IMR-90 (cell line): ENCODE data around the gene PRR9. TPM values are rescaled to one million over a fixed set of nuclear protein-coding genes. Genes with fewer than 3 reads are reported as not detected.

Experiments
- ATAC-seq: fragments of 200-7000 bp; cut with Tn5 transposase; 2 replicates; pipeline ENCODE4 v1.9.1; 2020; ENCODE audit warnings: low read depth, mild to moderate bottlenecking, moderate library complexity
- BruUV-seq: library from RNA; stranded (reverse); fragments of 400-500 nt; replicated peaks from 2 replicates; lab custom pipeline; 2021; lab: Mats Ljungman, UMichigan
- CTCF ChIA-PET: fragments of 300-600 bp; formaldehyde crosslinking; extraction: SDS; loops from one replicate; lab custom pipeline; 2021; ENCODE audit warnings: antibody characterized with exemption; lab: Yijun Ruan, JAX
- POLR2A ChIA-PET: fragments of 300-600 bp; sonication (Branson Sonifier 250); formaldehyde crosslinking; loops from one replicate; lab custom pipeline; 2022; ENCODE audit warnings: antibody characterized with exemption; ENCODE audit not compliant: unreplicated experiment; lab: Charles Lee
- DNase-seq: peaks from one replicate; pipeline ENCODE4 v3.0.0; 2013
- H2AFZ ChIP-seq: replicated peaks from 2 replicates; pipeline ENCODE3; 2013; ENCODE audit warnings: low read length, mild to moderate bottlenecking; ENCODE audit not compliant: poor library complexity
- H2AK5ac ChIP-seq: 2 replicates; pipeline ENCODE4 v1.6.1; 2013; ENCODE audit warnings: low read depth, low read length, inconsistent platforms
- H2AK9ac ChIP-seq: replicated peaks from 2 replicates; pipeline ENCODE3; 2013; ENCODE audit warnings: mild to moderate bottlenecking, low read depth, low read length, moderate library complexity; ENCODE audit not compliant: poor library complexity
- H2BK120ac ChIP-seq: 2 replicates; pipeline ENCODE4 v1.6.1; 2013; ENCODE audit warnings: low read depth, low read length, inconsistent platforms
- H2BK15ac ChIP-seq: 3 replicates; pipeline ENCODE4 v1.6.1; 2013; ENCODE audit warnings: low read depth, low read length, inconsistent platforms
- H2BK20ac ChIP-seq: 2 replicates; pipeline ENCODE4 v1.6.1; 2013; ENCODE audit warnings: low read depth, mild to moderate bottlenecking, inconsistent platforms, low read length, moderate library complexity
- H2BK5ac ChIP-seq: 2 replicates; pipeline ENCODE4 v1.6.1; 2013; ENCODE audit warnings: mild to moderate bottlenecking, low read depth, low read length, inconsistent platforms; ENCODE audit not compliant: poor library complexity, severe bottlenecking
- H3K14ac ChIP-seq: replicated peaks from 2 replicates; pipeline ENCODE4 v1.6.1; 2013; ENCODE audit warnings: low read depth, low read length, inconsistent platforms
- H3K18ac ChIP-seq: 2 replicates; pipeline ENCODE4 v1.6.1; 2013; ENCODE audit warnings: low read depth, low read length, control low read depth
- H3K23ac ChIP-seq: 2 replicates; pipeline ENCODE4 v1.6.1; 2013; ENCODE audit warnings: low read depth, low read length, inconsistent platforms
- H3K27ac ChIP-seq: 2 replicates; pipeline ENCODE4 v1.5.1; 2013; ENCODE audit warnings: mild to moderate bottlenecking, control low read depth, low read length; ENCODE audit not compliant: insufficient read depth
- H3K27me3 ChIP-seq: 2 replicates; pipeline ENCODE4 v1.6.1; 2013; ENCODE audit warnings: low read length; ENCODE audit not compliant: control insufficient read depth, insufficient read depth
- H3K36me3 ChIP-seq: 2 replicates; pipeline ENCODE4 v1.6.1; 2013; ENCODE audit warnings: low read length, mixed read lengths; ENCODE audit not compliant: control insufficient read depth, insufficient read depth
- H3K4ac ChIP-seq: 2 replicates; pipeline ENCODE4 v1.6.1; 2013; ENCODE audit warnings: low read depth, low read length, inconsistent platforms
- H3K4me1 ChIP-seq: 2 replicates; pipeline ENCODE4 v1.6.1; 2013; ENCODE audit warnings: low read length, mixed read lengths; ENCODE audit not compliant: control insufficient read depth, insufficient read depth
- H3K4me2 ChIP-seq: 2 replicates; pipeline ENCODE4 v1.6.1; 2013; ENCODE audit warnings: low read depth, mild to moderate bottlenecking, control low read depth, low read length, moderate library complexity
- H3K4me3 ChIP-seq: 2 replicates; pipeline ENCODE4 v1.5.1; 2013; ENCODE audit warnings: low read depth, mild to moderate bottlenecking, control low read depth, low read length, moderate library complexity; ENCODE audit not compliant: insufficient read depth
- H3K56ac ChIP-seq: 2 replicates; pipeline ENCODE4 v1.6.1; 2013; ENCODE audit warnings: low read length, inconsistent platforms; ENCODE audit not compliant: insufficient read depth; ENCODE audit errors: extremely low read depth
- H3K79me1 ChIP-seq, 2 experiments: 2 replicates each; pipeline ENCODE4 v1.6.1; 2013; ENCODE audit warnings: low read length in 2 of 2, inconsistent platforms in 1 of 2, low read depth in 1 of 2
- H3K9ac ChIP-seq: 2 replicates; pipeline ENCODE4 v1.6.1; 2013; ENCODE audit warnings: low read depth, low read length, control low read depth
- H3K9me1 ChIP-seq: 2 replicates; pipeline ENCODE4 v1.6.1; 2013; ENCODE audit warnings: low read length, inconsistent platforms; ENCODE audit not compliant: insufficient read depth
- H3K9me3 ChIP-seq: 2 replicates; pipeline ENCODE4 v1.6.1; 2013; ENCODE audit warnings: low read length; ENCODE audit not compliant: control insufficient read depth, insufficient read depth
- H4K20me1 ChIP-seq: 2 replicates; pipeline ENCODE4 v1.6.1; 2013; ENCODE audit warnings: low read length, inconsistent platforms; ENCODE audit not compliant: insufficient read depth
- H4K5ac ChIP-seq: 2 replicates; pipeline ENCODE4 v1.6.1; 2013; ENCODE audit warnings: mild to moderate bottlenecking, low read depth, low read length, control low read depth
- H4K8ac ChIP-seq, 2 experiments: 2 replicates each; pipeline ENCODE4 v1.6.1; 2013; ENCODE audit warnings: low read depth in 2 of 2, low read length in 2 of 2, control low read depth in 1 of 2, inconsistent platforms in 1 of 2
- H4K91ac ChIP-seq: 2 replicates; pipeline ENCODE4 v1.6.1; 2013; ENCODE audit warnings: low read depth, low read length, inconsistent platforms; ENCODE audit not compliant: insufficient read depth
- CEBPB ChIP-seq: IDR thresholded peaks from 2 replicates; pipeline ENCODE4 v1.6.1; 2012; ENCODE audit warnings: low read depth, low read length, improper control_type of control experiment
- CHD1 ChIP-seq: IDR thresholded peaks from 2 replicates; pipeline ENCODE4 v1.6.1; 2012; ENCODE audit warnings: low read depth, low read length, improper control_type of control experiment
- MAFK ChIP-seq: IDR thresholded peaks from 2 replicates; pipeline ENCODE4 v1.6.1; 2012; ENCODE audit warnings: low read depth, low read length, improper control_type of control experiment
- MAZ ChIP-seq: IDR thresholded peaks from 2 replicates; pipeline ENCODE4 v1.6.1; 2012; ENCODE audit warnings: low read depth, mild to moderate bottlenecking, low read length, improper control_type of control experiment, moderate library complexity, borderline replicate concordance
- NFE2L2 ChIP-seq: fragments of 150-350 bp; IDR thresholded peaks from 2 replicates; pipeline ENCODE4 v1.6.1; 2016; ENCODE audit warnings: low read depth, mild to moderate bottlenecking, low read length
- RAD21 ChIP-seq: IDR thresholded peaks from 2 replicates; pipeline ENCODE4 v1.6.1; 2012; ENCODE audit warnings: low read length, improper control_type of control experiment
- RCOR1 ChIP-seq: IDR thresholded peaks from 2 replicates; pipeline ENCODE4 v1.6.1; 2012; ENCODE audit warnings: mild to moderate bottlenecking, low read length, improper control_type of control experiment; ENCODE audit not compliant: insufficient replicate concordance
- RFX5 ChIP-seq: IDR thresholded peaks from 2 replicates; pipeline ENCODE4 v1.8.0; 2012; ENCODE audit warnings: low read depth, mild to moderate bottlenecking, low read length, moderate library complexity
- SMC3 ChIP-seq: fragments of 150-350 bp; IDR thresholded peaks from 2 replicates; pipeline ENCODE4 v1.6.1; 2016; ENCODE audit warnings: low read depth, mild to moderate bottlenecking, antibody characterized with exemption, low read length, moderate library complexity
- WGBS, 2 experiments: methylation state at CpG; one replicate each; pipeline versions ENCODE4 v1.1.5 to v1.1.7; 2013; ENCODE audit warnings: missing lambda C conversion rate in 2 of 2; ENCODE audit not compliant: insufficient read length in 1 of 2; ENCODE audit errors: extremely low coverage in 2 of 2; 5-methylcytosine and 5-hydroxymethylcytosine counted together
- dilution Hi-C: fragments of 300-500 bp; cut with HindIII; formaldehyde crosslinking; loops from one replicate; pipeline ENCODE4 v1.14.3; 2018; ENCODE audit warnings: low sequenced_read_pairs; ENCODE audit not compliant: unreplicated experiment
- in situ Hi-C: fragments of 300-500 bp; cut with MboI; formaldehyde crosslinking; loops from 3 replicates; pipeline ENCODE4 v1.14.3; 2019; ENCODE audit warnings: low sequenced_read_pairs, inconsistent platforms, mixed read lengths
- intact Hi-C: fragments of 100-400 bp; cut with micrococcal nuclease; formaldehyde crosslinking; loops from 2 replicates; pipeline ENCODE4 v1.10.0; 2022
- polyA plus RNA-seq, 3 experiments: library from polyadenylated mRNA; depleted of rRNA; stranded (reverse); fragments of >200 nt; gene quantifications; 2 replicates each; pipeline ENCODE4 v1.2.3, GENCODE V29; 2012; ENCODE audit warnings: low replicate concordance in 1 of 3
- total RNA-seq: library from RNA; depleted of rRNA; stranded (reverse); fragments of >200 nt; gene quantifications from 2 replicates; pipeline ENCODE4 v1.2.3, GENCODE V29; 2012; rRNA removed

The PRR9 gene
- total and polyA plus RNA-seq, 2 of the 4 experiments (the other 2 are of a cell fraction), result not detected

- CTCF ChIA-PET, result no interaction called here
- no peak overlapping the region for H3K18ac ChIP-seq
- DNase-seq (no peak), ATAC-seq (no peak)
- H2BK20ac ChIP-seq, result no peak overlapping the region
- BruUV-seq, result no TSS peak
- POLR2A ChIA-PET, result no interaction called here
- H3K56ac ChIP-seq, result no peak overlapping the region
- H4K20me1 ChIP-seq, result no peaks in the 10 kb centered on the region
- no peak overlapping the region for H3K23ac ChIP-seq
- no peak overlapping the region for H2BK120ac ChIP-seq
- no peaks in the 10 kb centered on the region for H3K9me1 ChIP-seq
- no peak overlapping the region for H3K27ac ChIP-seq
- no peaks in the 10 kb centered on the region for H3K79me1 ChIP-seq
- no peak overlapping the region for H3K9ac ChIP-seq
- H3K14ac ChIP-seq, result no peak overlapping the region
- no peaks in the 10 kb centered on the region for H3K4me1 ChIP-seq
- WGBS, 2 experiments, result no CpG with 5 or more reads among the region's 1 CpG
- peaks cover 19% of the 10 kb centered on the region for H3K27me3 ChIP-seq
- no peak overlapping the region for H2BK5ac ChIP-seq
- no peak overlapping the region for H3K4ac ChIP-seq
- H2AK9ac ChIP-seq, result no peak overlapping the region
- intact Hi-C loops (no loop called here), dilution Hi-C loops (no loop called here), in situ Hi-C loops (no loop called here)
- no peak overlapping the region for H2AK5ac ChIP-seq
- H2AFZ ChIP-seq, result no peak overlapping the region
- H4K8ac ChIP-seq, result no peak overlapping the region
- TF ChIP-seq NFE2L2 (no peak), CHD1 (no peak), RAD21 (no peak), MAFK (no peak), MAZ (no peak), RFX5 (no peak), CEBPB (no peak), SMC3 (no peak), RCOR1 (no peak)
- no peak overlapping the region for H4K5ac ChIP-seq
- no peak overlapping the region for H3K4me2 ChIP-seq
- H3K36me3 ChIP-seq, result no peaks in the 10 kb centered on the region
- no peak overlapping the region for H2BK15ac ChIP-seq
- H3K4me3 ChIP-seq, result no peak overlapping the region
- no peak overlapping the region for H4K91ac ChIP-seq
- H3K9me3 ChIP-seq, result no peaks in the 10 kb centered on the region
Observed at GRCh38 chr1:153265457-153265856, 48.1 kb downstream of the PRR9 start.

Other genes starting within 250 kb of the PRR9 start
- gene SPRR4, start 246.9 kb upstream of the PRR9 start, total RNA-seq, result not detected in 2 replicates
- not detected in 2 replicates for gene SPRR4, start 246.9 kb upstream of the PRR9 start, polyA plus RNA-seq (2012; rRNA removed)
- not detected in 2 replicates for gene SPRR1A, start 233.5 kb upstream of the PRR9 start, total RNA-seq
- gene SPRR1A, start 233.5 kb upstream of the PRR9 start, polyA plus RNA-seq (2012; rRNA removed), result not detected in 2 replicates
- gene SPRR3, start 215.8 kb upstream of the PRR9 start, total RNA-seq, result not detected in 2 replicates
- not detected in 2 replicates for gene SPRR3, start 215.8 kb upstream of the PRR9 start, polyA plus RNA-seq (2012; rRNA removed)
- not detected in 2 replicates for gene SPRR1B, start 186.4 kb upstream of the PRR9 start, total RNA-seq
- not detected in 2 replicates for gene SPRR1B, start 186.4 kb upstream of the PRR9 start, polyA plus RNA-seq (2012; rRNA removed)
- gene SPRR2D, start 176.5 kb upstream of the PRR9 start, total RNA-seq, result not detected in 2 replicates
- not detected in 2 replicates for gene SPRR2D, start 176.5 kb upstream of the PRR9 start, polyA plus RNA-seq (2012; rRNA removed)
- not detected in 2 replicates for gene SPRR2A, start 160.1 kb upstream of the PRR9 start, total RNA-seq
- not detected in 2 replicates for gene SPRR2A, start 160.1 kb upstream of the PRR9 start, polyA plus RNA-seq (2012; rRNA removed)
- not detected in 2 replicates for gene SPRR2B, start 146.0 kb upstream of the PRR9 start, total RNA-seq
- gene SPRR2B, start 146.0 kb upstream of the PRR9 start, polyA plus RNA-seq (2012; rRNA removed), result not detected in 2 replicates
- not detected in 2 replicates for gene SPRR2E, start 123.1 kb upstream of the PRR9 start, total RNA-seq
- not detected in 2 replicates for gene SPRR2E, start 123.1 kb upstream of the PRR9 start, polyA plus RNA-seq (2012; rRNA removed)
- not detected in 2 replicates for gene SPRR2F, start 104.1 kb upstream of the PRR9 start, total RNA-seq
- not detected in 2 replicates for gene SPRR2F, start 104.1 kb upstream of the PRR9 start, polyA plus RNA-seq (2012; rRNA removed)
- not detected in 2 replicates for gene SPRR2G, start 66.7 kb upstream of the PRR9 start, total RNA-seq
- not detected in 2 replicates for gene SPRR2G, start 66.7 kb upstream of the PRR9 start, polyA plus RNA-seq (2012; rRNA removed)
- gene LELP1, start 14.2 kb upstream of the PRR9 start, total RNA-seq, result not detected in 2 replicates
- gene LELP1, start 14.2 kb upstream of the PRR9 start, polyA plus RNA-seq (2012; rRNA removed), result not detected in 2 replicates
- not detected in 2 replicates for gene LORICRIN, start 42.1 kb downstream of the PRR9 start, total RNA-seq
- gene LORICRIN, start 42.1 kb downstream of the PRR9 start, polyA plus RNA-seq (2012; rRNA removed), result not detected in 2 replicates
- gene PGLYRP3, start 95.4 kb downstream of the PRR9 start, total RNA-seq, result not detected in 2 replicates
- gene PGLYRP3, start 95.4 kb downstream of the PRR9 start, polyA plus RNA-seq (2012; rRNA removed), result not detected in 2 replicates
- not detected in 2 replicates for gene PGLYRP4, start 131.3 kb downstream of the PRR9 start, total RNA-seq
- gene PGLYRP4, start 131.3 kb downstream of the PRR9 start, polyA plus RNA-seq (2012; rRNA removed), result not detected in 2 replicates
- gene S100A9, start 140.3 kb downstream of the PRR9 start, total RNA-seq, result not detected in 2 replicates
- not detected in 2 replicates for gene S100A9, start 140.3 kb downstream of the PRR9 start, polyA plus RNA-seq (2012; rRNA removed)
- gene S100A12, start 158.0 kb downstream of the PRR9 start, total RNA-seq, result not detected in 2 replicates
- not detected in 2 replicates for gene S100A12, start 158.0 kb downstream of the PRR9 start, polyA plus RNA-seq (2012; rRNA removed)
- gene S100A8, start 173.5 kb downstream of the PRR9 start, total RNA-seq, result not detected in 2 replicates
- gene S100A8, start 173.5 kb downstream of the PRR9 start, polyA plus RNA-seq (2012; rRNA removed), result not detected in 2 replicates
- gene S100A7A, start 198.9 kb downstream of the PRR9 start, total RNA-seq, result not detected in 2 replicates
- not detected in 2 replicates for gene S100A7A, start 198.9 kb downstream of the PRR9 start, polyA plus RNA-seq (2012; rRNA removed)
- not detected in 2 replicates for gene S100A7, start 243.1 kb downstream of the PRR9 start, total RNA-seq
- gene S100A7, start 243.1 kb downstream of the PRR9 start, polyA plus RNA-seq (2012; rRNA removed), result not detected in 2 replicates